ENCODE measurements around the gene FIGNL1. TPM values are rescaled to one million over a fixed set of nuclear protein-coding genes. Genes with fewer than 3 reads are reported as not detected.

FIGNL1 gene
- total RNA-seq, 1 experiment from 2014 or later, result 13.8 TPM

- Mint-ChIP-seq H3K9me3 (no peaks in the 10 kb centered on the region), H3K27ac (no peak overlapping the region; a peak in 1 of 7 replicates), H3K4me1 (peaks cover 9 to 11% of the 10 kb centered on the region in 2 experiments), H3K27me3 (ENCODE audit: low read depth) (peaks cover 3% of the 10 kb centered on the region; the same call in 1 of the 2 replicates), H3K4me3 (no peak overlapping the region), H3K36me3 (ENCODE audit: insufficient read depth in 1 of 3, low read depth in 3 of 3) (no peaks in the 10 kb centered on the region)
- Histone ChIP-seq H2BK15ac (ENCODE audit: low read depth, low read length) (no peak overlapping the region), H4K8ac (replicated peaks; ENCODE audit: insufficient read length, low read depth, low read length) (no peak overlapping the region), H3K4me1 (ENCODE audit: insufficient read depth, low read length) (no peaks in the 10 kb centered on the region), H2BK20ac (ENCODE audit: low read depth, low read length, poor library complexity, severe bottlenecking) (no peak overlapping the region), H4K20me1 (ENCODE audit: control insufficient read depth, insufficient read depth, insufficient read length) (no peaks in the 10 kb centered on the region), H3K4ac (ENCODE audit: low read depth, low read length) (no peak overlapping the region), H2BK12ac (ENCODE audit: insufficient read length, low read depth, low read length) (no peak overlapping the region), H4K5ac (ENCODE audit: insufficient read length, low read depth, low read length) (no peak overlapping the region), H3K27me3 (ENCODE audit: insufficient read depth, low read length) (no peaks in the 10 kb centered on the region), H3T11ph (ENCODE audit: low read length) (no peak overlapping the region), H2AFZ (ENCODE audit: low read length) (no peak overlapping the region), H3K79me1 (ENCODE audit: insufficient read depth, low read depth, low read length, poor library complexity, severe bottlenecking) (no peaks in the 10 kb centered on the region), H3K23me2 (ENCODE audit: insufficient read length, low read depth, low read length, poor library complexity, severe bottlenecking) (no peaks in the 10 kb centered on the region), H2BK120ac (ENCODE audit: low read depth, low read length, poor library complexity, severe bottlenecking) (no peak overlapping the region), H3K14ac (ENCODE audit: insufficient read depth, low read length) (no peak overlapping the region; the same call in 1 of the 2 replicates), H3K56ac (ENCODE audit: insufficient read length, low read depth, low read length) (no peak overlapping the region), H2AK5ac (ENCODE audit: insufficient read length, low read length) (no peak overlapping the region), H2BK5ac (ENCODE audit: insufficient read length, low read length) (no peak overlapping the region), H3K23ac (ENCODE audit: insufficient read length, low read depth, low read length) (no peak overlapping the region), H3K79me2 (ENCODE audit: insufficient read depth, low read length) (no peaks in the 10 kb centered on the region), H3K18ac (ENCODE audit: insufficient read length, low read depth, low read length) (no peak overlapping the region), H3K27ac (ENCODE audit: insufficient read length, low read depth, low read length) (no peak overlapping the region), H3K9me3 (ENCODE audit: control insufficient read depth, low read depth, low read length) (no peaks in the 10 kb centered on the region), H3K9ac (ENCODE audit: extremely low read depth, insufficient read length, low read length) (no peak overlapping the region), H4K91ac (ENCODE audit: insufficient read length, low read depth, low read length) (no peak overlapping the region), H3K4me2 (ENCODE audit: insufficient read depth, insufficient read length, low read length) (no peak overlapping the region)
- DNase-seq, result no peak
- TF ChIP-seq CTCF (conservative IDR thresholded peaks at IDR 0.05), result no peak
- WGBS (ENCODE audit: extremely low coverage, insufficient read length, low lambda C conversion rate), result no CpG with 5 or more reads among the region's 8 CpGs
Measured at GRCh38 chr7:50474382-50475160, 24.4 kb upstream of the FIGNL1 start.
